ENCODE data around the gene SPAST. TPM values are rescaled to one million over a fixed set of nuclear protein-coding genes. Genes with fewer than 3 reads are reported as not detected.
A peak's percentile ranks its signal among the peaks of the same experiment; 100 is the strongest.
"Not testable (repeated sequence)": the region's sequence is repeated elsewhere in the genome, so short reads cannot be mapped to it uniquely, and the experiment has no call there.

The SPAST gene
- total and polyA plus RNA-seq, 9 of the 15 experiments (the other 6 are each of a cell fraction or from before 2014, with no cell fraction given) = 7.4 to 37.0 (median 19.0) TPM

DNA sequence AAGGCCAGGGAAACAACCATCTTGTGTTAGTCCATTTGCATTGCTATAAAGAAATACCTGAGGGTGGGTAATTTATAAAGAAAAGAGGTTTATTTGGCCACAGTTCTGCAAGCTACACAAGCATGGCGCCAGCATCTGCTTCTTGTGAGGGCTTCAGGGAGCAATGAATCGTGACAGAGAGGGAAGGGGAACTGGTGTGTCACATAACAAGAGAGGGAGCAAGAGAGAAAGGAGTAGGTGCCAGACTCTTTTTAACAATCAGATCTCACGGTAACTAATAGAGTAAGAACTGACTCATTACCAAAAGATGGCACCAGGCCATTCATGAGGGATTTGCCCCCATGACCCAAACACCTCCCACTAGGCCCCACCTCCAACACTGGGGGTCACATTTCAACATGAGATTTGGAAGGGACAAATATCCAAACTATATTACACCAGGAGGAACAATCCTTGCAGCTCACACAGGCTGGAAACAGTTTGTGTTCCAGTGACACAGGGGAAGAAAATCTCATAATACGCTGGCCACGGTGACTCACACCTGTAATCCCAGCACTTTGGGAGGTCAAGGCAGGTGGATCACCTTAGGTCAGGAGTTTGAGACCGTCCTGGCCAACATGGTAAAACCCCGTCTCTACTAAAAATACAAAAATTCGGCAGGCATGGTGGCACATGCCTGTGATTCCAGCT lies 29.0 kb upstream of the SPAST start:
- in situ Hi-C loops (cut with MboI); H2AFZ ChIP-seq (ENCODE audit: low read depth, low read length); H3K9ac ChIP-seq (ENCODE audit: insufficient read depth in 1 of 2, low read depth in 2 of 2, low read length in 2 of 2); intact Hi-C loops (cut with micrococcal nuclease); H3K4me2 ChIP-seq (ENCODE audit: insufficient read depth, low read length); DNase-seq (ENCODE audit: extremely low read depth in 1 of 4, low spot score in 3 of 4); H3K9me3 ChIP-seq (replicated peaks; ENCODE audit: control insufficient read depth, insufficient read depth, low read depth, low read length); H3K27ac ChIP-seq (ENCODE audit: extremely low read depth, low read depth, low read length); BruUV-seq (replicated peaks); H3K4me3 ChIP-seq; CTCF ChIA-PET (ENCODE audit: low intra/inter-chr PET ratio); H3K27me3 ChIP-seq (ENCODE audit: control insufficient read depth in 2 of 2, insufficient read depth in 2 of 2, low read length in 2 of 2); FAIRE-seq; H3K4me1 ChIP-seq (replicated peaks in 1 of 2; ENCODE audit: control insufficient read depth in 2 of 2, insufficient read depth in 2 of 2, low read length in 2 of 2); H3K9me1 ChIP-seq (ENCODE audit: control insufficient read depth, insufficient read depth, low read length); H4K20me1 ChIP-seq (replicated peaks; ENCODE audit: control insufficient read depth, insufficient read depth, low read length): not testable (repeated sequence)
- ATAC-seq = peak; percentile 12; the same call in 2 of the 3 replicates
- peaks cover 34% of the 10 kb centered on the region for H3K79me2 ChIP-seq (ENCODE audit: control insufficient read depth, insufficient read depth, low read length)
- 0 out of 2 replicates have a peak, but pooled peaks have one; percentile 50 for TF ChIP-seq ZNF766 (CRISPR knock-in tag; conservative IDR thresholded peaks at IDR 0.05)
- peaks cover 35% of the 10 kb centered on the region for H3K36me3 ChIP-seq (ENCODE audit: control insufficient read depth, insufficient read depth, low read length)
- POLR2A ChIA-PET = interaction anchor here (0.9 kb wide), 1 partner anchor 24 kb away, joined by 3 read pairs; the partner anchor contains the start of gene MEMO1
- 82% methylated on average over 8 of the region's 8 CpGs for WGBS (ENCODE audit: insufficient coverage, low coverage, missing lambda C conversion rate)

DNA sequence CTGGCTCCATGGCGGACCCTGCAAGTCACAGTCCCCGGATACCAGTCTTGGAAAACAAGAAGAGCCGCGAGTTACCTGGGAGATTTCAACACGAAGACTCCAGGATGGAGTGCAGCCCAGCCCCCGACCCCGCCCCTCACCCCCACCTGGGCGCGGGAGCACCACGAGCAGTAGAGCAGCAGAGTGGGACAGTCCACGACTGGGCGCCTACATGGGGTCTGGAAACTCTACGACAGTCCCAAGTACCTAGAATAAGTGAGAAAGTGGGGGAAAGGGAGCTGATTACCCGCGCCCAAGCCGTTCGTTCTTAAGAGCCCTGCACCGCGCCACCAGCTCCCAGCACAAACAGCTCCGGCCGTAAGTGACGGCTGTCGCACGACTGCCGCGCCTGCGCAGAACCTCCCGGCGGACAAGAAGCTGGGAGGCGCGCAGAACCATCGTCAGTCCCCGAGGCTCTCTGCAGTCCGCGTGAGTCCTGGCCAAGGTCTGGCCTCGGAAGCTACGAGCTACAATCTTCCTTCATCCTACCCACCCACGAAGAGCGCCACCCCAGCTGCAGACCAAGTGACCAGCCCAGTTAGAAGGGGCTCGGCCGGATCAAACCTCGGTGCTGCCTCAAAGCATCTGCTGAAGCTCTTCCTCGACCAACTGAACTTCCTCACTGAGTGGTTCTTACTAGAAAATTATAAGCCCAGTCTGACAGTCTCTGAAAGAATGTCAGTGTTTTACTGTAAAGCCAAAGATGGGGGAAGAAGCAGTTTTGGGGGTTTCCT lies 23.7 kb upstream of the SPAST start, which contains the start of gene DPY30:
DPY30 (minus strand) TSS at position 359 of the 773 bp plus-strand sequence; CDS start at position 10, 349 bp downstream.
- Histone ChIP-seq H3K4me3 (peak within 1 kb of the TSS; percentile 73), H3K27me3 (ENCODE audit: control insufficient read depth in 2 of 2, insufficient read depth in 2 of 2, low read length in 2 of 2) (no peaks in the 10 kb centered on the region), H3K27ac (ENCODE audit: extremely low read depth, low read depth, low read length) (peak within 1 kb of the TSS; percentile 63), H4K20me1 (replicated peaks; ENCODE audit: control insufficient read depth, insufficient read depth, low read length) (no peaks in the 10 kb centered on the region; the same call in 1 of the 2 replicates), H3K4me1 (replicated peaks in 1 of 2; ENCODE audit: control insufficient read depth in 2 of 2, insufficient read depth in 2 of 2, low read length in 2 of 2) (peaks cover 8 to 15% of the 10 kb centered on the region in 2 experiments; a peak in 2 of 5 replicates), H3K36me3 (ENCODE audit: control insufficient read depth, insufficient read depth, low read length) (peaks cover 12% of the 10 kb centered on the region; the same call in 1 of the 3 replicates), H2AFZ (ENCODE audit: low read depth, low read length) (peak within 1 kb of the TSS; percentile 82), H3K79me2 (ENCODE audit: control insufficient read depth, insufficient read depth, low read length) (peaks cover 32% of the 10 kb centered on the region), H3K9me3 (replicated peaks; ENCODE audit: control insufficient read depth, insufficient read depth, low read depth, low read length) (no peaks in the 10 kb centered on the region), H3K9me1 (ENCODE audit: control insufficient read depth, insufficient read depth, low read length) (no peaks in the 10 kb centered on the region), H3K4me2 (ENCODE audit: insufficient read depth, low read length) (peak within 1 kb of the TSS; percentile 79), H3K9ac (ENCODE audit: insufficient read depth in 1 of 2, low read depth in 2 of 2, low read length in 2 of 2) (peak within 1 kb of the TSS; percentile 63 to 90)
- intact Hi-C loops (cut with micrococcal nuclease) (no loop called here), in situ Hi-C loops (cut with MboI) (no loop called here)
- peak; percentile 89 for FAIRE-seq
- ChIA-PET POLR2A (interaction anchor here (0.6 to 3.1 kb wide), 15 partner anchors 13 to 166 kb away, joined by 3 to 28 read pairs (median 5); partner anchors contain the start of genes SLC30A6 and SPAST), CTCF (ENCODE audit: low intra/inter-chr PET ratio) (interaction anchor here (0.6 kb wide), 1 partner anchor 16 kb away, joined by 3 read pairs; no protein-coding TSS in a partner anchor)
- ATAC-seq = peak; percentile 93
- BruUV-seq (replicated peaks) = no TSS peak
- WGBS (ENCODE audit: insufficient coverage, low coverage, missing lambda C conversion rate) = 1% methylated on average over 43 of the region's 43 CpGs
- peak; percentile 89 to 97 (median 90) for DNase-seq (ENCODE audit: extremely low read depth in 1 of 4, low spot score in 3 of 4)
- TF ChIP-seq PTBP1 (IDR thresholded peaks at IDR 0.05; ENCODE audit: low read depth, low read length) (no peak), TAF7 (tag; IDR thresholded peaks at IDR 0.05) (peak; percentile 95), PPARD (CRISPR knock-in tag; IDR thresholded peaks at IDR 0.05) (no peak), TCF7L2 (IDR thresholded peaks at IDR 0.05; ENCODE audit: low read depth, low read length) (no peak), ZBTB17 (CRISPR knock-in tag; IDR thresholded peaks at IDR 0.05) (peak; percentile 99), TARDBP (IDR thresholded peaks at IDR 0.05) (peak; percentile 21; the same call in 1 of the 2 replicates), RB1 (IDR thresholded peaks at IDR 0.05; ENCODE audit: low read depth) (peak; percentile 83), PML (IDR thresholded peaks at IDR 0.05; ENCODE audit: low read length) (peak; percentile 89), SOX6 (IDR thresholded peaks at IDR 0.05) (peak; percentile 22; the same call in 1 of the 2 replicates), TRIM28 (IDR thresholded peaks at IDR 0.05) (peak; percentile 64; the same call in 1 of the 2 replicates), SRF (CRISPR knock-in tag; IDR thresholded peaks at IDR 0.05) (peak in 1 of 2 experiments; percentile 52; a peak in 1 of 4 replicates), L3MBTL2 (IDR thresholded peaks at IDR 0.05) (peak; percentile 86)

All from K562 (cell line).